Neural progenitor cell (in vitro differentiated cells): ENCODE results near the gene GRN. TPM values are rescaled to one million over a fixed set of nuclear protein-coding genes. Genes with fewer than 3 reads are reported as not detected.

ENCODE experiments used
- DNase-seq: peaks from one replicate; pipeline ENCODE4 v3.0.0-alpha.2; 2016; ENCODE audit warnings: low spot score
- H2AFZ ChIP-seq: fragments of 200-600 bp; sonication (generic); replicated peaks from 2 replicates; pipeline ENCODE4 v1.6.1; 2016; ENCODE audit warnings: antibody characterized with exemption
- H3F3A ChIP-seq: fragments of 200-600 bp; sonication (generic); 2 replicates; pipeline ENCODE4 v1.6.1; 2016; ENCODE audit warnings: antibody characterized with exemption, low read depth
- H3K27ac ChIP-seq: fragments of 200-600 bp; sonication (generic); 2 replicates; pipeline ENCODE4 v1.5.1; 2016; ENCODE audit warnings: mild to moderate bottlenecking
- H3K27me3 ChIP-seq: fragments of 200-600 bp; sonication (generic); 2 replicates; pipeline ENCODE4 v1.6.1; 2016; ENCODE audit warnings: mild to moderate bottlenecking, moderate library complexity
- H3K36me3 ChIP-seq: fragments of 200-600 bp; sonication (generic); 2 replicates; pipeline ENCODE4 v1.5.1; 2016
- H3K4me1 ChIP-seq: fragments of 200-600 bp; sonication (generic); 2 replicates; pipeline ENCODE4 v1.6.1; 2016; ENCODE audit warnings: mixed run types
- H3K4me2 ChIP-seq: fragments of 200-600 bp; sonication (generic); 2 replicates; pipeline ENCODE4 v1.6.1; 2016
- H3K4me3 ChIP-seq: fragments of 200-600 bp; sonication (generic); 2 replicates; pipeline ENCODE4 v1.5.1; 2016
- H3K79me2 ChIP-seq: fragments of 200-600 bp; sonication (generic); 2 replicates; pipeline ENCODE4 v1.6.1; 2016; ENCODE audit warnings: low read depth
- H3K9ac ChIP-seq: fragments of 200-600 bp; sonication (generic); 2 replicates; pipeline ENCODE4 v1.6.1; 2016
- H3K9me3 ChIP-seq: fragments of 200-600 bp; sonication (generic); 2 replicates; pipeline ENCODE4 v1.5.1; 2016; ENCODE audit warnings: low read depth
- H4K20me1 ChIP-seq: fragments of 200-600 bp; sonication (generic); 2 replicates; pipeline ENCODE4 v1.6.1; 2016; ENCODE audit warnings: low read depth
- H3K27ac Mint-ChIP-seq: 3 replicates; pipeline ENCODE4 v1.8.0; 2021; ENCODE audit warnings: mixed read lengths
- H3K27me3 Mint-ChIP-seq: 2 replicates; pipeline ENCODE4 v1.8.0; 2022; ENCODE audit warnings: low read depth, mild to moderate bottlenecking, inconsistent platforms, moderate library complexity, mixed read lengths; ENCODE audit not compliant: insufficient read depth
- H3K36me3 Mint-ChIP-seq: 3 replicates; pipeline ENCODE4 v1.8.0; 2021; ENCODE audit warnings: mixed read lengths
- H3K4me1 Mint-ChIP-seq: 3 replicates; pipeline ENCODE4 v1.8.0; 2021; ENCODE audit warnings: mixed read lengths
- H3K4me3 Mint-ChIP-seq: 3 replicates; pipeline ENCODE4 v1.8.0; 2021; ENCODE audit warnings: mild to moderate bottlenecking, moderate library complexity, mixed read lengths
- H3K9me3 Mint-ChIP-seq: 3 replicates; pipeline ENCODE4 v1.8.0; 2020; ENCODE audit warnings: mixed read lengths
- CTCF ChIP-seq: fragments of 200-600 bp; sonication (generic); IDR thresholded peaks from 2 replicates; pipeline ENCODE4 v1.5.1; 2017; ENCODE audit warnings: antibody characterized with exemption, mild to moderate bottlenecking
- EZH2 ChIP-seq: fragments of 200-600 bp; sonication (generic); IDR thresholded peaks from 2 replicates; pipeline ENCODE4 v1.6.1; 2017; ENCODE audit warnings: antibody characterized with exemption, mild to moderate bottlenecking, moderate library complexity
- EZH2phosphoT487 ChIP-seq: fragments of 200-600 bp; sonication (generic); IDR thresholded peaks from 2 replicates; pipeline ENCODE4 v1.6.1; 2017; ENCODE audit warnings: antibody characterized with exemption
- total RNA-seq: library from RNA; depleted of rRNA; stranded (reverse); fragments of >200 nt; gene quantifications from 2 replicates; pipeline ENCODE4 v1.2.3, GENCODE V29; 2015; ENCODE audit warnings: low replicate concordance

GRN gene
- total RNA-seq, 1 donor from 2014 or later, result 28.2 TPM

GRCh38 chr17:44307387-44308186 lies 37.5 kb upstream of the GRN start:
- Histone ChIP-seq H3F3A (peaks cover 17% of the 10 kb centered on the region), H3K27ac (no peak overlapping the region), H3K9me3 (no peaks in the 10 kb centered on the region), H4K20me1 (peaks cover 26% of the 10 kb centered on the region), H3K9ac (no peak overlapping the region), H3K36me3 (no peaks in the 10 kb centered on the region), H3K4me1 (peaks cover 13% of the 10 kb centered on the region), H3K4me3 (peak overlapping the region; percentile 50), H3K4me2 (peak overlapping the region; percentile 82), H3K79me2 (no peaks in the 10 kb centered on the region), H2AFZ (no peak overlapping the region), H3K27me3 (peaks cover 45% of the 10 kb centered on the region)
- Mint-ChIP-seq H3K36me3 (no peaks in the 10 kb centered on the region), H3K27me3 (peaks cover 32% of the 10 kb centered on the region), H3K4me3 (peak overlapping the region; percentile 81), H3K4me1 (peaks cover 17% of the 10 kb centered on the region), H3K9me3 (no peaks in the 10 kb centered on the region), H3K27ac (no peak overlapping the region)
- DNase-seq, result peak; percentile 91
- TF ChIP-seq EZH2phosphoT487 (no peak), EZH2 (peak; percentile 6)

- H3K9me3 ChIP-seq, result no peaks in the 10 kb centered on the region
- peak within 1 kb of the TSS; percentile 82 for H3K4me2 ChIP-seq
- peaks cover 13% of the 10 kb centered on the region for H3K4me1 ChIP-seq
- H2AFZ ChIP-seq, result no peak within 1 kb of the TSS
- H3K9ac ChIP-seq, result no peak within 1 kb of the TSS
- H3K27ac ChIP-seq, result no peak within 1 kb of the TSS
- Mint-ChIP-seq H3K4me3 (peak within 1 kb of the TSS; percentile 81), H3K27me3 (peaks cover 37% of the 10 kb centered on the region), H3K4me1 (peaks cover 17% of the 10 kb centered on the region), H3K36me3 (no peaks in the 10 kb centered on the region), H3K9me3 (no peaks in the 10 kb centered on the region), H3K27ac (no peak within 1 kb of the TSS)
- H4K20me1 ChIP-seq, result peaks cover 26% of the 10 kb centered on the region
- H3K79me2 ChIP-seq, result no peaks in the 10 kb centered on the region
- peaks cover 52% of the 10 kb centered on the region for H3K27me3 ChIP-seq
- H3K36me3 ChIP-seq, result no peaks in the 10 kb centered on the region
- peaks cover 17% of the 10 kb centered on the region for H3F3A ChIP-seq
- no peak for TF ChIP-seq EZH2
- no peak for TF ChIP-seq EZH2phosphoT487
- TF ChIP-seq CTCF, result peak; percentile 11
- DNase-seq, result peak; percentile 97
- peak within 1 kb of the TSS; percentile 50 for H3K4me3 ChIP-seq
Measured at GRCh38 chr17:44308320-44308818, 36.7 kb upstream of the GRN start, which contains the start of gene RUNDC3A. Gene RUNDC3A, plus strand, starts transcription at chr17:44308601. Its CDS starts 232 bp downstream, at chr17:44308833.

- H3K27ac Mint-ChIP-seq, result no peak overlapping the region
- H3K9me3 Mint-ChIP-seq, result no peaks in the 10 kb centered on the region
- no peak for TF ChIP-seq EZH2phosphoT487
- TF ChIP-seq CTCF, result no peak
- no peak for TF ChIP-seq EZH2
- no peak for DNase-seq
- Histone ChIP-seq H3K4me1 (peaks cover 13% of the 10 kb centered on the region), H4K20me1 (peaks cover 26% of the 10 kb centered on the region), H3K36me3 (no peaks in the 10 kb centered on the region), H3K79me2 (no peaks in the 10 kb centered on the region), H3F3A (peaks cover 17% of the 10 kb centered on the region), H3K4me3 (peak overlapping the region; percentile 50), H3K27ac (no peak overlapping the region), H3K27me3 (peaks cover 57% of the 10 kb centered on the region), H2AFZ (no peak overlapping the region), H3K9ac (no peak overlapping the region), H3K4me2 (peak overlapping the region; percentile 82), H3K9me3 (no peaks in the 10 kb centered on the region)
- peaks cover 17% of the 10 kb centered on the region for H3K4me1 Mint-ChIP-seq
- peaks cover 40% of the 10 kb centered on the region for H3K27me3 Mint-ChIP-seq
- peak overlapping the region; percentile 72 for H3K4me3 Mint-ChIP-seq
- no peaks in the 10 kb centered on the region for H3K36me3 Mint-ChIP-seq
Measured at GRCh38 chr17:44308865-44309264, 36.2 kb upstream of the GRN start.

GRCh38 chr17:44309472-44309871 lies 35.6 kb upstream of the GRN start:
- no peak overlapping the region for H3K4me3 ChIP-seq
- H4K20me1 ChIP-seq, result peaks cover 26% of the 10 kb centered on the region
- H2AFZ ChIP-seq, result no peak overlapping the region
- Mint-ChIP-seq H3K4me3 (peak overlapping the region; percentile 72), H3K27ac (no peak overlapping the region), H3K4me1 (peaks cover 17% of the 10 kb centered on the region), H3K27me3 (peaks cover 42% of the 10 kb centered on the region), H3K36me3 (no peaks in the 10 kb centered on the region), H3K9me3 (no peaks in the 10 kb centered on the region)
- peaks cover 64% of the 10 kb centered on the region for H3K27me3 ChIP-seq
- TF ChIP-seq CTCF (no peak), EZH2 (no peak), EZH2phosphoT487 (no peak)
- H3K79me2 ChIP-seq, result no peaks in the 10 kb centered on the region
- no peak overlapping the region for H3K4me2 ChIP-seq
- peaks cover 17% of the 10 kb centered on the region for H3F3A ChIP-seq
- H3K9me3 ChIP-seq, result no peaks in the 10 kb centered on the region
- no peak for DNase-seq
- H3K9ac ChIP-seq, result no peak overlapping the region
- peaks cover 13% of the 10 kb centered on the region for H3K4me1 ChIP-seq
- H3K36me3 ChIP-seq, result no peaks in the 10 kb centered on the region
- H3K27ac ChIP-seq, result no peak overlapping the region
